ENCODE data around the gene AMHR2. TPM values are rescaled to one million over a fixed set of nuclear protein-coding genes. Genes with fewer than 3 reads are reported as not detected.

AMHR2 gene
- total and polyA plus RNA-seq, 4 donors: 0.23 to 0.61 (median 0.50) TPM; not detected in 1

- H3K4me3 ChIP-seq (ENCODE audit: low read depth, low read length): no peak overlapping the region
- DNase-seq (ENCODE audit: low read depth in 4 of 6, low spot score in 6 of 6): no peak
- no peaks in the 10 kb centered on the region for H3K9me3 ChIP-seq (ENCODE audit: control insufficient read depth, insufficient read depth, low read length)
- no peaks in the 10 kb centered on the region for H3K4me1 ChIP-seq (ENCODE audit: control insufficient read depth, insufficient read depth, low read length)
- H3K27me3 ChIP-seq (ENCODE audit: control insufficient read depth, insufficient read depth, low read length): no peaks in the 10 kb centered on the region
- H3K27ac ChIP-seq (ENCODE audit: low read depth, low read length): no peak overlapping the region
- peaks cover 66% of the 10 kb centered on the region for H3K36me3 ChIP-seq (ENCODE audit: control insufficient read depth, insufficient read depth, low read length)
- no CpG with 5 or more reads among the region's 2 CpGs for WGBS (ENCODE audit: insufficient coverage)
Observed at GRCh38 chr12:53474077-53474476, 50.4 kb downstream of the AMHR2 start.

DNA sequence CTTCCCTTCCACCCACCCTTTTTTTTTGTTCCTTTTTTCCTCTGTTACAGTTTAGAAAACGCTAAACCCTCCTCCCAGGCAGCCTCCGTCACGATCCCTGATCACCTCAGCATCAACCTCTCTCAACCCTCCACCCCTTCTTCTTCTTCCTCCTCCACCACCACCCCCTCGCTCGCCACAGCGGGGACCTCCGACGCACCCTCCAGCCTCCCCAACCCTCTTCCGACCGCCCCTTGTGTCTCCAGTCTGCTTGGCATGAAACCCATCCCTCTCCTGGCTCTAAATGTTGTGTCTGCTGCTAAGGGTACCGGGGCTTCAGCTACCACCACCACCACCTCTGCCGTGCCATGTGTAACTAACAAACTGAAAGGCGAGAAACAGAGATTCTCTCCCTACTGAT, 51.2 kb downstream of the AMHR2 start:
- Histone ChIP-seq H3K27ac (ENCODE audit: low read depth, low read length) (no peak overlapping the region), H3K27me3 (ENCODE audit: control insufficient read depth, insufficient read depth, low read length) (no peaks in the 10 kb centered on the region), H3K4me1 (ENCODE audit: control insufficient read depth, insufficient read depth, low read length) (no peaks in the 10 kb centered on the region), H3K36me3 (ENCODE audit: control insufficient read depth, insufficient read depth, low read length) (peaks cover 60% of the 10 kb centered on the region), H3K9me3 (ENCODE audit: control insufficient read depth, insufficient read depth, low read length) (no peaks in the 10 kb centered on the region), H3K4me3 (ENCODE audit: low read depth, low read length) (no peak overlapping the region)
- 75% methylated on average over 11 of the region's 13 CpGs for WGBS (ENCODE audit: insufficient coverage)
- no peak for DNase-seq (ENCODE audit: low read depth in 4 of 6, low spot score in 6 of 6)

DNA sequence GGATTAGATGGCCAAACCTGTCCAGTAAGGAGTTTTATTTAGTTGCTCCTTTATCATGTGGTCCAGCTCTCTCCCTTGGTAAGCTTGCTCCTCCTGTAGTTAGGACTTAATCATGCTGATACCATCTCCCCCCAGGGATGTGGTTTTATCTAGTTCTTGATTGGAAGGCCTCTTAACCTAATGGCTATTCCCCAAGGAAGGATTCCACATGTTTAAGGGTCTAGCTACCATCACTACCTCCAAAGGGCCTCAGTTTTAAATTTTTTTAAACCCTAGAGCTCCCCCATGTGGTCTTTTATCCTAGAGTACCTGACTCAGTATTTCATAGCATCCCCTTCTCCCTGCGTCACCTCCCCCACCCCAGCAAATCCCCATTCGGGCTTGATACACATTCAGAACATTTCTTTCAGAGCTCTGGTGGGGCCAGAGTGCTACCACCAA, 53.1 kb downstream of the AMHR2 start:
- H3K9me3 ChIP-seq (ENCODE audit: control insufficient read depth, insufficient read depth, low read length): no peaks in the 10 kb centered on the region
- no peaks in the 10 kb centered on the region for H3K4me1 ChIP-seq (ENCODE audit: control insufficient read depth, insufficient read depth, low read length)
- H3K4me3 ChIP-seq (ENCODE audit: low read depth, low read length): no peak overlapping the region
- H3K27ac ChIP-seq (ENCODE audit: low read depth, low read length): no peak overlapping the region
- no peaks in the 10 kb centered on the region for H3K27me3 ChIP-seq (ENCODE audit: control insufficient read depth, insufficient read depth, low read length)
- 54% methylated on average over 2 of the region's 2 CpGs for WGBS (ENCODE audit: insufficient coverage)
- H3K36me3 ChIP-seq (ENCODE audit: control insufficient read depth, insufficient read depth, low read length): peaks cover 62% of the 10 kb centered on the region
- peak in 1 of 6 donors; percentile 50 for DNase-seq (ENCODE audit: low read depth in 4 of 6, low spot score in 6 of 6)

- H3K27me3 ChIP-seq (ENCODE audit: control insufficient read depth, insufficient read depth, low read length): no peaks in the 10 kb centered on the region
Observed at GRCh38 chr12:53478865-53479264, 55.2 kb downstream of the AMHR2 start.

DNA sequence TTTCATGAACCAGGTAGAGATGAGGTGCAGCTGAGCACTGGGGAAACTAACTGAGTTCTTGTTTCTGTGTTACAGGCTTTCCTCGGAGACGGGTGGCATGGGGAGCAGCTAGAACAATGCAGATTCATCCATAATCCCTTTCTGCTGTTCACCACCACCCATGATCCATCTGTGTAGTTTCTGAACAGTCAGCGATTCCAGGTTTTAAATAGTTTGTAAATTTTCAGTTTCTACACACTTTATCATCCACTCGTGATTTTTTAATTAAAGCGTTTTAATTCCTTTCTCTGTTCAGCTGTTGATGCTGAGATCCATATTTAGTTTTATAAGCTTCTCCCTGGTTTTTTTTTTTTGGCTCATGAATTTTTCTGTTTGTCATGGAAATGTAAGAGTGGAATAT, 55.7 kb downstream of the AMHR2 start:
- Histone ChIP-seq H3K4me1 (ENCODE audit: control insufficient read depth, insufficient read depth, low read length) (no peaks in the 10 kb centered on the region), H3K27me3 (ENCODE audit: control insufficient read depth, insufficient read depth, low read length) (no peaks in the 10 kb centered on the region), H3K27ac (ENCODE audit: low read depth, low read length) (no peak overlapping the region), H3K4me3 (ENCODE audit: low read depth, low read length) (no peak overlapping the region), H3K9me3 (ENCODE audit: control insufficient read depth, insufficient read depth, low read length) (no peaks in the 10 kb centered on the region), H3K36me3 (ENCODE audit: control insufficient read depth, insufficient read depth, low read length) (peaks cover 71% of the 10 kb centered on the region)
- WGBS (ENCODE audit: insufficient coverage): no CpG with 5 or more reads among the region's 5 CpGs
- DNase-seq (ENCODE audit: low read depth in 4 of 6, low spot score in 6 of 6): no peak

More at GRCh38 chr12:53478865-53479264, 55.2 kb downstream of the AMHR2 start:
- no peak for DNase-seq (ENCODE audit: low read depth in 4 of 6, low spot score in 6 of 6)
- Histone ChIP-seq H3K36me3 (ENCODE audit: control insufficient read depth, insufficient read depth, low read length) (peaks cover 71% of the 10 kb centered on the region), H3K27ac (ENCODE audit: low read depth, low read length) (no peak overlapping the region), H3K4me3 (ENCODE audit: low read depth, low read length) (no peak overlapping the region), H3K9me3 (ENCODE audit: control insufficient read depth, insufficient read depth, low read length) (no peaks in the 10 kb centered on the region), H3K4me1 (ENCODE audit: control insufficient read depth, insufficient read depth, low read length) (no peaks in the 10 kb centered on the region)
- no CpG with 5 or more reads among the region's 1 CpG for WGBS (ENCODE audit: insufficient coverage)

- Histone ChIP-seq H3K36me3 (ENCODE audit: control insufficient read depth, insufficient read depth, low read length) (peaks cover 72% of the 10 kb centered on the region), H3K4me1 (ENCODE audit: control insufficient read depth, insufficient read depth, low read length) (no peaks in the 10 kb centered on the region), H3K27me3 (ENCODE audit: control insufficient read depth, insufficient read depth, low read length) (no peaks in the 10 kb centered on the region), H3K9me3 (ENCODE audit: control insufficient read depth, insufficient read depth, low read length) (no peaks in the 10 kb centered on the region), H3K4me3 (ENCODE audit: low read depth, low read length) (no peak overlapping the region), H3K27ac (ENCODE audit: low read depth, low read length) (no peak overlapping the region)
- WGBS (ENCODE audit: insufficient coverage): 93% methylated on average over 3 of the region's 12 CpGs
- DNase-seq (ENCODE audit: low read depth in 4 of 6, low spot score in 6 of 6): no peak
Observed at GRCh38 chr12:53480491-53481442, 57.1 kb downstream of the AMHR2 start.

Other genes with a start within 250 kb of the AMHR2 start
- 10 to 100 TPM; 20.1 to 26.1 TPM for gene ZNF740, start 243.1 kb upstream of the AMHR2 start, total RNA-seq
- gene ZNF740, start 243.1 kb upstream of the AMHR2 start, polyA plus RNA-seq (ENCODE audit: insufficient read length in 2 of 2): 10 to 100 TPM; 40.4 to 46.4 TPM
- 10 to 100 TPM; 22.3 to 34.4 TPM for gene CSAD, start 242.9 kb upstream of the AMHR2 start, total RNA-seq
- gene CSAD, start 242.9 kb upstream of the AMHR2 start, polyA plus RNA-seq (ENCODE audit: insufficient read length in 2 of 2): 100 to 1,000 TPM in 1 of 2 donors, 10 to 100 TPM in 1; 48.1 to 127 TPM
- gene ITGB7, start 216.6 kb upstream of the AMHR2 start, total RNA-seq: under 1 TPM; 0.61 to 0.79 TPM
- under 1 TPM; 0.62 to 0.70 TPM for gene ITGB7, start 216.6 kb upstream of the AMHR2 start, polyA plus RNA-seq (ENCODE audit: insufficient read length in 2 of 2)
- 10 to 100 TPM; 12.2 to 18.2 TPM for gene RARG, start 191.6 kb upstream of the AMHR2 start, total RNA-seq
- 10 to 100 TPM; 10.8 to 20.1 TPM for gene RARG, start 191.6 kb upstream of the AMHR2 start, polyA plus RNA-seq (ENCODE audit: insufficient read length in 2 of 2)
- gene ESPL1, start 155.6 kb upstream of the AMHR2 start, total RNA-seq: 1 to 10 TPM; 3.0 to 4.5 TPM
- 1 to 10 TPM; 6.0 to 9.2 TPM for gene ESPL1, start 155.6 kb upstream of the AMHR2 start, polyA plus RNA-seq (ENCODE audit: insufficient read length in 2 of 2)
- gene PFDN5, start 128.3 kb upstream of the AMHR2 start, total RNA-seq: 100 to 1,000 TPM; 381 to 945 TPM
- gene PFDN5, start 128.3 kb upstream of the AMHR2 start, polyA plus RNA-seq (ENCODE audit: insufficient read length in 2 of 2): 100 to 1,000 TPM; 566 to 570 TPM
- gene MYG1, start 124.2 kb upstream of the AMHR2 start, total RNA-seq: 10 to 100 TPM; 31.4 to 72.7 TPM
- 10 to 100 TPM; 86.8 to 93.5 TPM for gene MYG1, start 124.2 kb upstream of the AMHR2 start, polyA plus RNA-seq (ENCODE audit: insufficient read length in 2 of 2)
- gene AAAS, start 102.2 kb upstream of the AMHR2 start, total RNA-seq: 10 to 100 TPM; 27.2 to 69.4 TPM
- gene AAAS, start 102.2 kb upstream of the AMHR2 start, polyA plus RNA-seq (ENCODE audit: insufficient read length in 2 of 2): 10 to 100 TPM; 63.4 to 84.3 TPM
- gene SP7, start 87.5 kb upstream of the AMHR2 start, total RNA-seq: under 1 TPM; 0.22 to 0.30 TPM
- gene SP7, start 87.5 kb upstream of the AMHR2 start, polyA plus RNA-seq (ENCODE audit: insufficient read length in 2 of 2): under 1 TPM; 0.22 to 0.29 TPM
- 10 to 100 TPM; 38.1 to 55.2 TPM for gene SP1, start 43.7 kb upstream of the AMHR2 start, total RNA-seq
- 10 to 100 TPM; 31.3 to 32.6 TPM for gene SP1, start 43.7 kb upstream of the AMHR2 start, polyA plus RNA-seq (ENCODE audit: insufficient read length in 2 of 2)
- gene PRR13, start 17.9 kb downstream of the AMHR2 start, total RNA-seq: 10 to 100 TPM; 14.9 to 33.7 TPM
- 10 to 100 TPM; 56.3 to 57.7 TPM for gene PRR13, start 17.9 kb downstream of the AMHR2 start, polyA plus RNA-seq (ENCODE audit: insufficient read length in 2 of 2)
- 100 to 1,000 TPM; 287 to 360 TPM for gene PCBP2, start 28.2 kb downstream of the AMHR2 start, total RNA-seq
- 100 to 1,000 TPM; 690 to 700 TPM for gene PCBP2, start 28.2 kb downstream of the AMHR2 start, polyA plus RNA-seq (ENCODE audit: insufficient read length in 2 of 2)
- gene MAP3K12, start 75.6 kb downstream of the AMHR2 start, total RNA-seq: 10 to 100 TPM; 26.4 to 40.1 TPM
- gene MAP3K12, start 75.6 kb downstream of the AMHR2 start, polyA plus RNA-seq (ENCODE audit: insufficient read length in 2 of 2): 10 to 100 TPM; 53.9 to 75.6 TPM
- gene TARBP2, start 77.4 kb downstream of the AMHR2 start, total RNA-seq: 10 to 100 TPM; 22.5 to 43.6 TPM
- 10 to 100 TPM; 40.4 to 46.2 TPM for gene TARBP2, start 77.4 kb downstream of the AMHR2 start, polyA plus RNA-seq (ENCODE audit: insufficient read length in 2 of 2)
- gene NPFF, start 83.6 kb downstream of the AMHR2 start, total RNA-seq: 1 to 10 TPM; 2.2 to 3.0 TPM
- gene NPFF, start 83.6 kb downstream of the AMHR2 start, polyA plus RNA-seq (ENCODE audit: insufficient read length in 2 of 2): 1 to 10 TPM; 5.9 to 7.7 TPM
- 10 to 100 TPM; 18.7 to 20.4 TPM for gene ATF7, start 202.5 kb downstream of the AMHR2 start, total RNA-seq
- gene ATF7, start 202.5 kb downstream of the AMHR2 start, polyA plus RNA-seq (ENCODE audit: insufficient read length in 2 of 2): 10 to 100 TPM; 28.1 to 31.1 TPM

Data from spinal cord (tissue), 10 donors.